Activated CD8-positive, alpha-beta T cell treated with anti-CD3 and anti-CD28 coated beads for 36 hours (primary cell): ENCODE results near the gene MLXIP. TPM values are rescaled to one million over a fixed set of nuclear protein-coding genes. Genes with fewer than 3 reads are reported as not detected.

Experiments
- ATAC-seq: fragments of 200-7000 bp; cut with Tn5 transposase; one replicate; pipeline ENCODE4 v1.10.0; 2021; ENCODE audit warnings: mild to moderate bottlenecking, moderate library complexity
- CTCF ChIA-PET: fragments of 350-600 bp; sonication (Branson Sonifier 250); formaldehyde crosslinking; loops from one replicate; lab custom pipeline; 2021; ENCODE audit warnings: antibody characterized with exemption; lab: Charles Lee
- POLR2A ChIA-PET: fragments of 350-600 bp; sonication (Branson Sonifier 250); formaldehyde crosslinking; loops from one replicate; lab custom pipeline; 2021; ENCODE audit warnings: antibody characterized with exemption; lab: Charles Lee
- DNase-seq: peaks from one replicate; pipeline ENCODE4 v3.0.0-alpha.2; 2020
- H3K27ac Mint-ChIP-seq: one replicate; pipeline ENCODE4 v1.8.0; 2021; ENCODE audit warnings: mild to moderate bottlenecking, mixed read lengths
- H3K27me3 Mint-ChIP-seq: one replicate; pipeline ENCODE4 v1.8.0; 2021; ENCODE audit warnings: mixed read lengths
- H3K36me3 Mint-ChIP-seq: one replicate; pipeline ENCODE4 v1.8.0; 2021; ENCODE audit warnings: low read depth, mixed read lengths
- H3K4me1 Mint-ChIP-seq: one replicate; pipeline ENCODE4 v1.8.0; 2021; ENCODE audit warnings: low read depth, mixed read lengths
- H3K4me3 Mint-ChIP-seq: one replicate; pipeline ENCODE4 v1.8.0; 2021; ENCODE audit warnings: mild to moderate bottlenecking, moderate library complexity, mixed read lengths
- H3K9me3 Mint-ChIP-seq: one replicate; pipeline ENCODE4 v1.8.0; 2021; ENCODE audit warnings: mixed read lengths
- intact Hi-C: fragments of 100-400 bp; cut with micrococcal nuclease; formaldehyde crosslinking; loops from one replicate; pipeline ENCODE4 v1.10.0; 2022
- total RNA-seq, 2 experiments: library from RNA; stranded (reverse); gene quantifications; one replicate each; pipeline ENCODE4 v1.2.3, GENCODE V29; 2021
- TF ChIP-seq, protein P1 (sequence below): fragments of 200-600 bp; IDR thresholded peaks from one replicate; pipeline ENCODE4 v1.8.0; 2022; ENCODE audit warnings: antibody characterized with exemption, mild to moderate bottlenecking

MLXIP gene
- total RNA-seq, 2 experiments from 2014 or later = 26.0 to 28.7 TPM

GRCh38 chr12:122190842-122191668, 112.5 kb downstream of the MLXIP start:
- POLR2A ChIA-PET = interaction anchor here (0.5 kb wide), 1 partner anchor 1232 kb away, joined by 4 read pairs; no protein-coding TSS in a partner anchor
- Mint-ChIP-seq H3K9me3 (no peaks in the 10 kb centered on the region), H3K27me3 (peaks cover 3% of the 10 kb centered on the region), H3K36me3 (no peaks in the 10 kb centered on the region), H3K4me3 (no peak overlapping the region), H3K4me1 (no peaks in the 10 kb centered on the region), H3K27ac (no peak overlapping the region)
- DNase-seq (peak; percentile 87), ATAC-seq (peak; percentile 98)
- intact Hi-C loops = loop anchor here (5.0 to 10.0 kb wide), 2 partner anchors 34 to 136 kb away; no protein-coding TSS in a partner anchor
- CTCF ChIA-PET = interaction anchor here (0.7 to 4.9 kb wide), 27 partner anchors 14 to 240 kb away, joined by 3 to 27 read pairs (median 3); partner anchors contain the start of gene DIABLO
- TF ChIP-seq, protein P1, sequence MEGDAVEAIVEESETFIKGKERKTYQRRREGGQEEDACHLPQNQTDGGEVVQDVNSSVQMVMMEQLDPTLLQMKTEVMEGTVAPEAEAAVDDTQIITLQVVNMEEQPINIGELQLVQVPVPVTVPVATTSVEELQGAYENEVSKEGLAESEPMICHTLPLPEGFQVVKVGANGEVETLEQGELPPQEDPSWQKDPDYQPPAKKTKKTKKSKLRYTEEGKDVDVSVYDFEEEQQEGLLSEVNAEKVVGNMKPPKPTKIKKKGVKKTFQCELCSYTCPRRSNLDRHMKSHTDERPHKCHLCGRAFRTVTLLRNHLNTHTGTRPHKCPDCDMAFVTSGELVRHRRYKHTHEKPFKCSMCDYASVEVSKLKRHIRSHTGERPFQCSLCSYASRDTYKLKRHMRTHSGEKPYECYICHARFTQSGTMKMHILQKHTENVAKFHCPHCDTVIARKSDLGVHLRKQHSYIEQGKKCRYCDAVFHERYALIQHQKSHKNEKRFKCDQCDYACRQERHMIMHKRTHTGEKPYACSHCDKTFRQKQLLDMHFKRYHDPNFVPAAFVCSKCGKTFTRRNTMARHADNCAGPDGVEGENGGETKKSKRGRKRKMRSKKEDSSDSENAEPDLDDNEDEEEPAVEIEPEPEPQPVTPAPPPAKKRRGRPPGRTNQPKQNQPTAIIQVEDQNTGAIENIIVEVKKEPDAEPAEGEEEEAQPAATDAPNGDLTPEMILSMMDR = peak; percentile 78

DNA sequence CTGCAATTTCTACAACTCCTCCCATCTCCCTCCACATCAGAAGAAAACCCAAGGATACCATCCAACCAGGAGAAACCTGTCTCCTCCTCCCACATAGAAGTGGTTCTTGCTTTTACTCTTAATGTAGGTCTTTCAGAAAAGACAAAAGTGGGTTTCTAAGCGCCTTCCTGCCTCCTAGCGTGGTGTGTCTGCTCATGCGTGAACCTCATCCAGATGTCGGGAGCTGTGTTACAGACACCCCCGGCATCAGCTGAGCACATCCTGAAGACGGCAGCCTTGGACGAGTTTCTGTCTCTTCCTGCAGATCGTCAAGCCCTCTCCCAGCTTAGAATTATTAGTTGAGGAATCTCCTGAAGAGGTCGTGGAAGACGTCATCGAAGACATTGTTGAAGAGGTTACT, 113.9 kb downstream of the MLXIP start:
- H3K4me3 Mint-ChIP-seq = no peak overlapping the region
- H3K27me3 Mint-ChIP-seq = peaks cover 5% of the 10 kb centered on the region
- CTCF ChIA-PET = interaction anchor here (1.1 to 4.9 kb wide), 8 partner anchors 13 to 161 kb away, joined by 3 to 24 read pairs (median 12); partner anchors contain the start of gene DIABLO
- intact Hi-C loops = loop anchor here (5.0 to 10.0 kb wide), 2 partner anchors 35 to 138 kb away; no protein-coding TSS in a partner anchor
- TF ChIP-seq, protein P1 = no peak
- ATAC-seq = no peak
- no peak for DNase-seq
- no peak overlapping the region for H3K27ac Mint-ChIP-seq
- H3K9me3 Mint-ChIP-seq = no peaks in the 10 kb centered on the region
- POLR2A ChIA-PET = no interaction called here
- H3K36me3 Mint-ChIP-seq = no peaks in the 10 kb centered on the region
- H3K4me1 Mint-ChIP-seq = peaks cover 1% of the 10 kb centered on the region

GRCh38 chr12:122194804-122195203, 116.2 kb downstream of the MLXIP start:
- Mint-ChIP-seq H3K9me3 (no peaks in the 10 kb centered on the region), H3K4me3 (no peak overlapping the region), H3K27ac (no peak overlapping the region), H3K36me3 (no peaks in the 10 kb centered on the region), H3K27me3 (peaks cover 9% of the 10 kb centered on the region), H3K4me1 (peaks cover 5% of the 10 kb centered on the region)
- TF ChIP-seq, protein P1 = no peak
- intact Hi-C loops = loop anchor here (5.0 to 10.0 kb wide), 2 partner anchors 38 to 140 kb away; no protein-coding TSS in a partner anchor
- POLR2A ChIA-PET = interaction anchor here (1.2 kb wide), 1 partner anchor 11 kb away, joined by 3 read pairs; no protein-coding TSS in a partner anchor
- CTCF ChIA-PET = interaction anchor here (1.2 to 4.9 kb wide), 4 partner anchors 11 to 140 kb away, joined by 3 to 24 read pairs (median 8); partner anchors contain the start of gene LRRC43
- DNase-seq (no peak), ATAC-seq (no peak)

- TF ChIP-seq, protein P1 = no peak
- Mint-ChIP-seq H3K27me3 (peaks cover 9% of the 10 kb centered on the region), H3K4me1 (peaks cover 5% of the 10 kb centered on the region), H3K4me3 (no peak overlapping the region), H3K9me3 (no peaks in the 10 kb centered on the region), H3K27ac (no peak overlapping the region), H3K36me3 (no peaks in the 10 kb centered on the region)
- no peak for DNase-seq
- ChIA-PET CTCF (interaction anchor here (0.9 to 1.3 kb wide), 3 partner anchors 72 to 174 kb away, joined by 3 to 5 read pairs (median 4); no protein-coding TSS in a partner anchor), POLR2A (interaction anchor here (1.2 kb wide), 1 partner anchor 10 kb away, joined by 3 read pairs; no protein-coding TSS in a partner anchor)
- ATAC-seq = no peak
- intact Hi-C loops = loop anchor here (10.0 kb wide), 1 partner anchor 141 kb away; no protein-coding TSS in a partner anchor
Observed at GRCh38 chr12:122195405-122195804, 116.8 kb downstream of the MLXIP start.

Other genes starting within 250 kb of the MLXIP start
- gene HPD, start 219.9 kb upstream of the MLXIP start, total RNA-seq = not detected
- gene PSMD9, start 190.0 kb upstream of the MLXIP start, total RNA-seq = 10 to 100 TPM; 48.6 to 50.7 TPM
- 1 to 10 TPM; 2.0 to 2.9 TPM for gene CFAP251, start 160.2 kb upstream of the MLXIP start, total RNA-seq
- 1 to 10 TPM; 6.7 to 7.3 TPM for gene BCL7A, start 56.9 kb upstream of the MLXIP start, total RNA-seq
- not detected for gene IL31, start 95.5 kb downstream of the MLXIP start, total RNA-seq
- not detected for gene LRRC43, start 104.4 kb downstream of the MLXIP start, total RNA-seq
- 1 to 10 TPM; 3.6 to 5.1 TPM for gene B3GNT4, start 125.0 kb downstream of the MLXIP start, total RNA-seq
- gene DIABLO, start 147.3 kb downstream of the MLXIP start, total RNA-seq = 10 to 100 TPM; 50.5 to 55.2 TPM
- 10 to 100 TPM; 19.7 to 21.4 TPM for gene VPS33A, start 187.7 kb downstream of the MLXIP start, total RNA-seq